ENCODE results near the gene CLTCL1.

GRCh38 chr22:19138217-19139000, 153.1 kb downstream of the CLTCL1 start:
- TF ChIP-seq CTCF (IDR thresholded peaks at IDR 0.05 in 2 of 3, conservative IDR thresholded peaks at IDR 0.05 in 1 of 3; ENCODE audit: borderline replicate concordance in 1 of 3, insufficient read depth in 1 of 3, low read depth in 2 of 3, low read length in 2 of 3), result no peak
- no peak for TF ChIP-seq CEBPB (IDR thresholded peaks at IDR 0.05; ENCODE audit: low read depth)
- no peak for TF ChIP-seq POLR2A (IDR thresholded peaks at IDR 0.05; ENCODE audit: borderline replicate concordance, extremely low read depth, insufficient read depth, insufficient read length)
- TF ChIP-seq TCF7L2 (IDR thresholded peaks at IDR 0.05; ENCODE audit: borderline replicate concordance, extremely low read depth, insufficient read depth, insufficient read length), result no peak
- no peak for TF ChIP-seq POLR2AphosphoS5 (IDR thresholded peaks at IDR 0.05; ENCODE audit: low read depth, low read length)
